Raji (cell line): Measurements from ENCODE around the gene DNAH1.

Experiments
- POLR2A ChIP-seq: IDR thresholded peaks from 2 replicates; pipeline ENCODE4 v1.6.1; 2011; ENCODE audit warnings: low read depth, low read length, control low read depth; ENCODE audit not compliant: insufficient read depth

The DNAH1 gene

GRCh38 chr3:52289338-52289746 lies 26.8 kb upstream of the DNAH1 start:
- TF ChIP-seq POLR2A = no peak

- no peak for TF ChIP-seq POLR2A
Observed at GRCh38 chr3:52289747-52290595, 26.1 kb upstream of the DNAH1 start.

DNA sequence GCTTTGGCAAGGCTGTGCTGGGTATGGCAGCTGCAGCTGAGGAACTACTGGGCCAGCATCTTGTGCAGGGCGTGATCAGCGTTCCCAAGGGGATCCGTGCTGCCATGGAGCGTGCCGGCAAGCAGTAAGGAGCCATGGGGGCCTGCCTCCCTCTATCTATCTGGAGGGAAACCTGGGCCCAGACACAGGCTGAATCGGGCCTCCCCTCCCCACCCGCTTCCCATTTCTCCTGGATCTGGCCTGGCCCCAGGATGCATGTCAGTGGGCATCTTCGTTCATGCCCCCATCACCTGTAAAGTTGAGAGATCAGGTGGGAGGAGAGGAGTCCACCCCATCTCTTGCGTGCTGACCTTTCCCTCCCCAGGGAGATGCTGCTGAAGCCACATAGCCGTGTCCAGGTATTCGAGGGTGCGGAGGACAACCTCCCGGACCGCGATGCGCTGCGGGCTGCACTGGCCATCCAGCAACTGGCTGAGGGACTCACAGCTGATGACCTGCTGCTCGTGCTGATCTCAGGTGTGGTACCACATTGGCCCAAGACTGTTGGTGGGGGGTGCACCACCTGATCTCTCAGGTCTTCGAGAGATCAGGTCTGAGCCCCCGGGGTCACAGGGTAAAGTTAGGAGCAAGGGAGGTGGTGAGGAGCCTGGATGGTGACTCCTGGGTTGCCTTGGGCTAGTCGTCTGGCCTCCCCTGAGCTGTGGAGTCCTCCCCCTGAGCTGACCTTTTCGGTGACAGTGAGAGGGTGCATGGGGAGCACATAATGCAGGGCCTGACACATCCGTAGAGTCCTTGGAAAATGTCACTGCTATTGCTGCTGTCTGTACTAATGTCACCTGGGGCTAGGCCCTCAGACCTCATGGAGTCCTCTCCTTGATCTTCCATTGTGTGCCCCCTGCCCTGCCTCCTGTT lies 25.3 kb upstream of the DNAH1 start:
- TF ChIP-seq POLR2A = no peak

DNA sequence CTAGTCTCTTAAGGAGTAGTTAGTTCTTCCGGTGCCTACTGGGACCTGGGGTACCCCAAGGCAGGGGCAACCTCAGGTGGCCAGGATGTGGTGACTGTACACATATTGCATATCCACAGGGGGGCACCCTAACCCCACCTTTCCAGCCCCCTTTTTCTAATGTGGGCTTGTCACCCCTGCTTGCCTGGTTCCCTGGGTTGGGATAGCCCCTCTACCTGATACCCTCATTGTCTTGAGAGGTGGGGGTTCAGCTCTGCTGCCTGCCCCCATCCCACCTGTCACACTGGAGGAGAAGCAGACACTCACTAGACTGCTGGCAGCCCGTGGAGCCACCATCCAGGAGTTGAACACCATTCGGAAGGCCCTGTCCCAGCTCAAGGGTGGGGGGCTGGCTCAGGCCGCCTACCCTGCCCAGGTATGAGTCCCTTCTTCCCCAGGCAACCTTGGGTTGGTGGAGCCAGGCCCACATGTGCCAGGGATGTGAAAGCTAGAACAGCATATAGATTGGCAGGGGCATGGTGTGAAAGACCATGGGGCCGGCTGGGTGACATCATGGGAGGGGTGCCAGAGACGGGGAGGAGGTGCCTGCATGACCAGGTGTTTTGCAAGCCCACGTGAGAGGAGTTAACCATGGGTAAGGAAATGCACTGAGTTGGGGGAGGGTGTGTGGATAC lies 24.5 kb upstream of the DNAH1 start:
- TF ChIP-seq POLR2A = no peak

- no peak for TF ChIP-seq POLR2A
Observed at GRCh38 chr3:52292247-52293065, 23.7 kb upstream of the DNAH1 start.

GRCh38 chr3:52293491-52294319 lies 22.4 kb upstream of the DNAH1 start:
- TF ChIP-seq POLR2A = no peak

- TF ChIP-seq POLR2A = no peak
Observed at GRCh38 chr3:52294320-52295150, 21.6 kb upstream of the DNAH1 start.

- no peak for TF ChIP-seq POLR2A
Observed at GRCh38 chr3:52295671-52296208, 20.4 kb upstream of the DNAH1 start.

- TF ChIP-seq POLR2A = no peak
Observed at GRCh38 chr3:52297242-52298148, 18.6 kb upstream of the DNAH1 start.

- TF ChIP-seq POLR2A = no peak
Observed at GRCh38 chr3:52298149-52299098, 17.7 kb upstream of the DNAH1 start.
